GM12864 (cell line): ENCODE results near the gene MPEG1.

Experiments
- DNase-seq: peaks from one replicate; pipeline ENCODE4 v3.0.0-alpha.2; 2011; ENCODE audit warnings: low read depth
- H3K4me3 ChIP-seq: 2 replicates; pipeline ENCODE4 v1.5.1; 2011; ENCODE audit warnings: mild to moderate bottlenecking, low read depth, low read length, control low read depth
- TF ChIP-seq, protein P1 (sequence below): IDR thresholded peaks from 2 replicates; pipeline ENCODE4 v1.5.1; 2011; ENCODE audit warnings: low read depth, mild to moderate bottlenecking, moderate library complexity, low read length, control low read depth, inconsistent platforms; ENCODE audit errors: missing control alignments

The MPEG1 gene

DNA sequence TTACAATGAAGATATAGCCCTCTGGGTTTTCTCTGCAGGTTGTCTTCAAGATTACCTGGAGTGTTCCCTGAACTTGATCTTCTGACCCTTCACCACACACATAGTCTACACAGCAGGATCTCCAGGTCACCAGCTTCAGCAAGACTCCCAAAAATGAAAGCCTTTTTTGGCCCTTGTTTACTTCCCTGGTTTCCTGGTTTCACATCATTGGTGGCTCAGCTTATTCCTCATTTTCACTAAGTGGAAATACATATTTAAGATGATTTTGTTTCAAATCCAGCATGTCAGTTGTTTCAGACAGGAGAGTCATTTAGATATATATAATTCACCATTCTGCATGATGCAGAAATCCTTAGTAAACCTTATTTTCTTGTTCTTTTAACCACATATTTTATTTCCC, 41.6 kb upstream of the MPEG1 start:
- TF ChIP-seq, protein P1, sequence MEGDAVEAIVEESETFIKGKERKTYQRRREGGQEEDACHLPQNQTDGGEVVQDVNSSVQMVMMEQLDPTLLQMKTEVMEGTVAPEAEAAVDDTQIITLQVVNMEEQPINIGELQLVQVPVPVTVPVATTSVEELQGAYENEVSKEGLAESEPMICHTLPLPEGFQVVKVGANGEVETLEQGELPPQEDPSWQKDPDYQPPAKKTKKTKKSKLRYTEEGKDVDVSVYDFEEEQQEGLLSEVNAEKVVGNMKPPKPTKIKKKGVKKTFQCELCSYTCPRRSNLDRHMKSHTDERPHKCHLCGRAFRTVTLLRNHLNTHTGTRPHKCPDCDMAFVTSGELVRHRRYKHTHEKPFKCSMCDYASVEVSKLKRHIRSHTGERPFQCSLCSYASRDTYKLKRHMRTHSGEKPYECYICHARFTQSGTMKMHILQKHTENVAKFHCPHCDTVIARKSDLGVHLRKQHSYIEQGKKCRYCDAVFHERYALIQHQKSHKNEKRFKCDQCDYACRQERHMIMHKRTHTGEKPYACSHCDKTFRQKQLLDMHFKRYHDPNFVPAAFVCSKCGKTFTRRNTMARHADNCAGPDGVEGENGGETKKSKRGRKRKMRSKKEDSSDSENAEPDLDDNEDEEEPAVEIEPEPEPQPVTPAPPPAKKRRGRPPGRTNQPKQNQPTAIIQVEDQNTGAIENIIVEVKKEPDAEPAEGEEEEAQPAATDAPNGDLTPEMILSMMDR = no peak
- H3K4me3 ChIP-seq = no peak overlapping the region

DNA sequence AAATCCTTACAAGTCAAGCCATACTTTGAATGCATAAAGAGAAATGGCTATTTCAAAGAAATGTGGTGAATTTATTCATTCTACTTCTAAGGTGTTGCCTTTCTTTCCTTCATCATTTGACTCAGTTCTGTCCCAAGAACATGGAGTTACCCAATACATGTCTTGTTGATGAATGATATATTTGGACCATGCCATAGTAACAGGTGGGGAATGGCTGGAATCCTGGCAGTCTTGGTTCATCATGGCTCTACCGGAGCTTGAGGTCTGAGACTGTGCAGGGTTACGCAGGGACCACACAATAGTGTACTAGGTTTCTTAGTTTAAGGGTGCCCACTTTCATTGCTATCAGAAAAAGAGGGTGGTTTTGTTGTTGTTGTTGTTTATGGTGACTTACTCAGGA, 40.3 kb upstream of the MPEG1 start:
- DNase-seq = no peak
- H3K4me3 ChIP-seq = no peak overlapping the region
- TF ChIP-seq, protein P1 = no peak

More for the DNA sequence above, 41.6 kb upstream of the MPEG1 start:
- no peak for DNase-seq

DNA sequence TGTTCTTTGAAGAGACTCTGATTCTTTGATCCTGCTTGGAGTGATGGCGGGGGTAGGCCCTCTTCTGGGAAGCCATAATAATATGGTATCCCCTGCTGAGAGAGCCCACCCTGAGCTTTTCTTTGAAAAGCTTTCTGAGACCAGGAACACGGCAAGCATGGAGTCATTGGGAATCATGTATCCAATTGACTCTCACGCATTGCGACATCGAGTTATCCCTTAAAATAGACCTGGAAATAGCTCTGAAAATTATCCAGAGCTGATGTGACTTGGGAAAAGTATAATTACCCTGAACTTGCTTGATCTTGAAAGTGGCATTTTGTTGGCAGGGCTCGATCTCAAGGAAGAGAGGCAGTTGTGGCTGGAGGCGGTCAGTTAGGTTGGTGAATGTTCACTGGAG, 36.8 kb upstream of the MPEG1 start:
- TF ChIP-seq, protein P1 = no peak
- no peak overlapping the region for H3K4me3 ChIP-seq

DNA sequence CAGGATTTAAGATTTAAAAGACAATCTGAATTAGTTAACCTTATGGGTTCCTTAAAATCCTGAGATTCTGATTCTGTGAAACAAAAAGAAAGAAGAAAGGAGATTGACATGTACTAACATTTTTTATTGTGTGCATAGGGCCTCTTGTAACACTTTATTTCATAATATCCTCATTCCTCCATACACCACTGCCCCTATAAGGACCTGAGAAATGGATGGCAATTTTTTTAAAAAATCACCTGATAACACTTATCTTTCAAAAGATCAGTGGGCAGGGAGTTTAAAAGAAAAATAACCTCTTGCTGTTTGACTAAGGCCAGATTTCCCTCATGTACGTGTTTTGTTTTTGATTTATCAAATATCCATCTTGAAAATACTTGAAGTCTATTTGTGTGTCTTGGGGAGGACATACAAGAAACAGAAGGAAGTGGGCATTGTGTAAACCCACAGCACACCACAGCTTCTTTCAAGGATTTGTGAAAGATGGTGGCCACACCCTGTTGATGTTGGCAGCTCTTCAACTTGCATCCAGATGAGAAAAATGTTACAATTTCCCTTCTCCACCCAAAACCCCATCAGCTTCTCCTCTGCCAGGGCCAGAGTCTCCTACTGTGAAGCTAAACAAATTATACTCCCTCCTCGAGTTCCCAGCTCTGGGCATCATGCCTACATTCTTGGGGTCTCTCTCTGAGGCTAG, 35.0 kb upstream of the MPEG1 start:
- TF ChIP-seq, protein P1 = no peak
- DNase-seq = no peak

More for the DNA sequence above, 36.8 kb upstream of the MPEG1 start:
- DNase-seq = no peak

DNA sequence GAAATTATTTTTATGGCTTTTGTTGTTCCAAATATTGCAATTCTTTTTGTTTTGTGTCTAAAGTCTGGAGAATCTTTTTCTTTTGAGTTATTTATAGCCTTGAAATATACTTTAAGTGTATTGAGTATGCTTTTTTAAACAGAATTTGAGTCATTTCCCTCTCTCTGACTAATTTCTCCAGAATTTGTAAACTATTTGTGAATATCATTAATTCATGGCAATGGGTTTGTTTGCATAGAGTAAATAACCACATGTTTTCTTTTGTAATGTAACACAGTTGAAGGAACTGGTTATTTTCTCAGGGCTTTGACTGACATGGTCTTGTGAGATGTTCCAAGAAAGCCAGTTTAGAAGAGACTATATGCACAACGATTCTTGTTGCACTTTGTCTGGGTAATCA, 30.9 kb upstream of the MPEG1 start:
- TF ChIP-seq, protein P1 = no peak
- H3K4me3 ChIP-seq = no peak overlapping the region
- DNase-seq = no peak

More for the DNA sequence above, 35.0 kb upstream of the MPEG1 start:
- H3K4me3 ChIP-seq = no peak overlapping the region

DNA sequence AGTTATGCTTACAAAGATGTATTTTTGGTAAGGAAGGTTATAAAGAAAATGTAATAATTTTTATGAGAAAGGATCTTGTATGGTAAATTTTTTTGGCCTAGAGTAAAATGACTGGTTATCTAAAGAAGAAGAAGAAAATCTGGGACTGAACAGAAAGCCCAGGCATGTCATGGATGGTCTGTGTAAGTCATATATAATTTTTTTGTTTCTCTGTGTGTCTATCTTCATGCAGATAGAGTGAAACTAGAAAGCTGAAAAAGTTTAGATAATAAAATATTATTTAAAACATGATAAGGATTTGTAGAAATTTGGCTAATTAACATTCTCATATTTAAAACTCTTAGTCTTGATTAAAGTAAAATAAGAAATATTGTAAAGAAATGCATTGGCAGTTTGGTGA, 27.6 kb upstream of the MPEG1 start:
- TF ChIP-seq, protein P1 = no peak
- H3K4me3 ChIP-seq = no peak overlapping the region
- no peak for DNase-seq

DNA sequence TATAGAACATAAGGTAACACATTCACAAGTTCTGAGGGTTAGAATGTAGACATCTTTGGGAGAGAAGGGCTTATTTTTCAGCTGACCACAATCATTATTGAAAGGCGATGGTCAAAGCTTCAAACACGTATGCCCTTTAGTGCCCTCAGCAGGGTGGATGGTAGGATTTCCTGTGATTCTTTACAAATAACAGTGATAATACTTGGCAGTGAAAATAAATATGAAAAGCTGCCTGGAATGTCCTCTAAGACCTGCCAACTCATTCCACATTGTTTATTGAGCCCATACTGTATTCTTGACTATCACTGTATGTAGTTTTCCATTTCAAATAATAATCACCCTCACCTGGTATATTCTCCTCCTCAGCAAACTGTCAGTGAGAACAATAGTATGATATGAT, 13.7 kb upstream of the MPEG1 start:
- TF ChIP-seq, protein P1 = no peak

More for the DNA sequence above, 13.7 kb upstream of the MPEG1 start:
- DNase-seq = no peak
- no peak overlapping the region for H3K4me3 ChIP-seq
